HCT116 (cell line): ENCODE data around the gene GNB5. TPM values are rescaled to one million over a fixed set of nuclear protein-coding genes. Genes with fewer than 3 reads are reported as not detected.
A peak's percentile ranks its signal among the peaks of the same experiment; 100 is the strongest.

ENCODE experiments used
- CBX3 ChIP-seq: IDR thresholded peaks from 2 replicates; pipeline ENCODE4 v1.6.1; 2012; ENCODE audit warnings: low read depth
- CEBPB ChIP-seq: IDR thresholded peaks from 2 replicates; pipeline ENCODE4 v1.6.1; 2012; ENCODE audit warnings: low read depth
- EZH2phosphoT487 ChIP-seq: fragments of 200-600 bp; IDR thresholded peaks from 2 replicates; pipeline ENCODE4 v1.6.1; 2018; ENCODE audit warnings: antibody characterized with exemption, borderline replicate concordance
- FOSL1 ChIP-seq: IDR thresholded peaks from 2 replicates; pipeline ENCODE4 v1.6.1; 2012; ENCODE audit warnings: low read depth
- JUND ChIP-seq: IDR thresholded peaks from 2 replicates; pipeline ENCODE4 v1.6.1; 2012
- POLR2A ChIP-seq: IDR thresholded peaks from 2 replicates; pipeline ENCODE4 v1.7.0; 2011; ENCODE audit warnings: borderline replicate concordance; ENCODE audit not compliant: insufficient read depth, insufficient read length; ENCODE audit errors: extremely low read depth
- POLR2AphosphoS5 ChIP-seq: IDR thresholded peaks from 2 replicates; pipeline ENCODE4 v1.6.1; 2011; ENCODE audit warnings: mild to moderate bottlenecking, low read depth, low read length, moderate library complexity
- RAD21 ChIP-seq: IDR thresholded peaks from 2 replicates; pipeline ENCODE4 v1.6.1; 2012; ENCODE audit warnings: low read depth, mild to moderate bottlenecking
- SIN3A ChIP-seq: IDR thresholded peaks from 2 replicates; pipeline ENCODE4 v1.6.1; 2012; ENCODE audit warnings: low read depth
- SRF ChIP-seq: IDR thresholded peaks from 2 replicates; pipeline ENCODE4 v1.6.1; 2012; ENCODE audit warnings: low read depth
- YY1 ChIP-seq: IDR thresholded peaks from 2 replicates; pipeline ENCODE4 v1.6.1; 2011; ENCODE audit warnings: low read length, low read depth, moderate library complexity, mild to moderate bottlenecking; ENCODE audit not compliant: insufficient replicate concordance; ENCODE audit errors: extremely low read depth
- ZBTB33 ChIP-seq: IDR thresholded peaks from 2 replicates; pipeline ENCODE4 v1.6.1; 2011; ENCODE audit warnings: mild to moderate bottlenecking, low read length, moderate library complexity; ENCODE audit not compliant: insufficient replicate concordance; ENCODE audit errors: extremely low read depth
- total RNA-seq: library from RNA; stranded (reverse); gene quantifications from one replicate; pipeline ENCODE4 v1.2.1, GENCODE V29; 2021; ENCODE audit not compliant: unreplicated experiment
- TF ChIP-seq, protein P1 (sequence below): IDR thresholded peaks from 2 replicates; pipeline ENCODE4 v1.6.1; 2012
- TF ChIP-seq, protein P2 (sequence below): IDR thresholded peaks from 2 replicates; pipeline ENCODE4 v1.6.1; 2012; ENCODE audit warnings: low read depth

Gene GNB5
- total RNA-seq, 1 experiment from 2014 or later = 27.6 TPM

GRCh38 chr15:52179278-52180195, 11.7 kb downstream of the GNB5 start (continued):
- TF ChIP-seq ZBTB33 (no peak), CEBPB (no peak), CBX3 (no peak), POLR2AphosphoS5 (peak; percentile 73), EZH2phosphoT487 (no peak), FOSL1 (no peak), SRF (no peak), JUND (no peak), POLR2A (peak; percentile 62), YY1 (no peak), RAD21 (no peak), SIN3A (peak; percentile 34; the same call in 1 of the 2 replicates)
- TF ChIP-seq, protein P1, sequence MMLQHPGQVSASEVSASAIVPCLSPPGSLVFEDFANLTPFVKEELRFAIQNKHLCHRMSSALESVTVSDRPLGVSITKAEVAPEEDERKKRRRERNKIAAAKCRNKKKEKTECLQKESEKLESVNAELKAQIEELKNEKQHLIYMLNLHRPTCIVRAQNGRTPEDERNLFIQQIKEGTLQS = no peak
- TF ChIP-seq, protein P2, sequence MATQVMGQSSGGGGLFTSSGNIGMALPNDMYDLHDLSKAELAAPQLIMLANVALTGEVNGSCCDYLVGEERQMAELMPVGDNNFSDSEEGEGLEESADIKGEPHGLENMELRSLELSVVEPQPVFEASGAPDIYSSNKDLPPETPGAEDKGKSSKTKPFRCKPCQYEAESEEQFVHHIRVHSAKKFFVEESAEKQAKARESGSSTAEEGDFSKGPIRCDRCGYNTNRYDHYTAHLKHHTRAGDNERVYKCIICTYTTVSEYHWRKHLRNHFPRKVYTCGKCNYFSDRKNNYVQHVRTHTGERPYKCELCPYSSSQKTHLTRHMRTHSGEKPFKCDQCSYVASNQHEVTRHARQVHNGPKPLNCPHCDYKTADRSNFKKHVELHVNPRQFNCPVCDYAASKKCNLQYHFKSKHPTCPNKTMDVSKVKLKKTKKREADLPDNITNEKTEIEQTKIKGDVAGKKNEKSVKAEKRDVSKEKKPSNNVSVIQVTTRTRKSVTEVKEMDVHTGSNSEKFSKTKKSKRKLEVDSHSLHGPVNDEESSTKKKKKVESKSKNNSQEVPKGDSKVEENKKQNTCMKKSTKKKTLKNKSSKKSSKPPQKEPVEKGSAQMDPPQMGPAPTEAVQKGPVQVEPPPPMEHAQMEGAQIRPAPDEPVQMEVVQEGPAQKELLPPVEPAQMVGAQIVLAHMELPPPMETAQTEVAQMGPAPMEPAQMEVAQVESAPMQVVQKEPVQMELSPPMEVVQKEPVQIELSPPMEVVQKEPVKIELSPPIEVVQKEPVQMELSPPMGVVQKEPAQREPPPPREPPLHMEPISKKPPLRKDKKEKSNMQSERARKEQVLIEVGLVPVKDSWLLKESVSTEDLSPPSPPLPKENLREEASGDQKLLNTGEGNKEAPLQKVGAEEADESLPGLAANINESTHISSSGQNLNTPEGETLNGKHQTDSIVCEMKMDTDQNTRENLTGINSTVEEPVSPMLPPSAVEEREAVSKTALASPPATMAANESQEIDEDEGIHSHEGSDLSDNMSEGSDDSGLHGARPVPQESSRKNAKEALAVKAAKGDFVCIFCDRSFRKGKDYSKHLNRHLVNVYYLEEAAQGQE = no peak
